ENCODE results near the gene LTB4R2. TPM values are rescaled to one million over a fixed set of nuclear protein-coding genes. Genes with fewer than 3 reads are reported as not detected.

Gene LTB4R2
- total and polyA plus RNA-seq, 11 donors = 0.53 to 3.8 (median 1.6) TPM

- Histone ChIP-seq H3K9me3 (no peaks in the 10 kb centered on the region), H3K36me3 (no peaks in the 10 kb centered on the region), H3K27me3 (peaks cover 0 to 26% (median 0%) of the 10 kb centered on the region in 9 donors), H3K27ac (no peak overlapping the region), H3K4me3 (no peak overlapping the region), H3K4me1 (peaks cover 0 to 13% (median 0%) of the 10 kb centered on the region in 12 donors)
- no peak for DNase-seq
- TF ChIP-seq CTCF (IDR thresholded peaks at IDR 0.05) = no peak
- no peak for TF ChIP-seq POLR2A (IDR thresholded peaks at IDR 0.05)
- no peak for ATAC-seq
- 89 to 94% (median 92%) methylated on average over 7 of the region's 7 CpGs for WGBS, 4 donors
- intact Hi-C loops (cut with DNase I) = no loop called here
Measured at GRCh38 chr14:24355009-24355408, 45.1 kb downstream of the LTB4R2 start.

DNA sequence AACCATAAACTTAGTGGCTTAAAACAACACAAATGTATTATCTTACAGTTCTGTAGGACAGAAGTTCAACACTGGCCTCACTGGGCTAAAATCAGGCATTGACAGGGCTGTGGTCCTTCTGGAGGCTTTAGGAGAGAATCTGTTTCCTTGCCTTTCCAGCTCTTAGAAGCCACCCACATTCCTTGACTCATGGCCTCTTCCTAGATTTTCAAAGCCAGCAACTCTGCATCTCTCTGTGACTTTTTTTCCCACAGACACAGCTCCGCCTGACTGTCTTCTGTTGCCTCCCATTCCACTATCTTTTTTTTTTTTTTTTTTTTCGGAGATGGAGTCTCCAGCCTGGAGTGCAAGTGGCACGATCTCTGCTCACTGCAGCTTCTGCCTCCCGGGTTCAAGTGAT, 46.3 kb downstream of the LTB4R2 start:
- no peak for ATAC-seq
- WGBS, 4 donors = 78 to 95% (median 92%) methylated on average over 4 of the region's 4 CpGs
- no peak overlapping the region for H3K27ac ChIP-seq

GRCh38 chr14:24360281-24360680, 50.3 kb downstream of the LTB4R2 start:
- Histone ChIP-seq H3K4me3 (no peak overlapping the region), H3K4me1 (peaks cover 0 to 6% (median 3%) of the 10 kb centered on the region in 12 donors), H3K36me3 (no peaks in the 10 kb centered on the region), H3K27me3 (peaks cover 0 to 11% (median 0%) of the 10 kb centered on the region in 9 donors), H3K9me3 (no peaks in the 10 kb centered on the region), H3K27ac (no peak overlapping the region)
- 91 to 98% (median 95%) methylated on average over 3 of the region's 3 CpGs for WGBS, 4 donors
- intact Hi-C loops (cut with DNase I) = loop anchor here in 1 of 10 donors (2.0 kb wide), 1 partner anchor 77 kb away; no protein-coding TSS in a partner anchor
- ATAC-seq (no peak), DNase-seq (no peak)
- TF ChIP-seq POLR2A (IDR thresholded peaks at IDR 0.05) = no peak
- no peak for TF ChIP-seq CTCF (IDR thresholded peaks at IDR 0.05)

More for the DNA sequence above, 46.3 kb downstream of the LTB4R2 start:
- H3K27me3 ChIP-seq = peaks cover 0 to 23% (median 0%) of the 10 kb centered on the region in 9 donors
- H3K4me1 ChIP-seq = peaks cover 0 to 13% (median 0%) of the 10 kb centered on the region in 12 donors
- TF ChIP-seq CTCF (IDR thresholded peaks at IDR 0.05) = no peak
- TF ChIP-seq POLR2A (IDR thresholded peaks at IDR 0.05) = no peak
- DNase-seq = no peak
- H3K4me3 ChIP-seq = no peak overlapping the region
- H3K36me3 ChIP-seq = no peaks in the 10 kb centered on the region
- H3K9me3 ChIP-seq = no peaks in the 10 kb centered on the region
- intact Hi-C loops (cut with DNase I) = no loop called here

- no peaks in the 10 kb centered on the region for H3K9me3 ChIP-seq
- H3K27ac ChIP-seq = no peak overlapping the region
- no peak for TF ChIP-seq CTCF (IDR thresholded peaks at IDR 0.05)
- no peak for TF ChIP-seq POLR2A (IDR thresholded peaks at IDR 0.05)
- no peak overlapping the region for H3K4me3 ChIP-seq
- WGBS, 4 donors = 78 to 84% (median 80%) methylated on average over 2 of the region's 2 CpGs
- H3K4me1 ChIP-seq = peaks cover 0 to 17% (median 11%) of the 10 kb centered on the region in 12 donors
- H3K27me3 ChIP-seq = peaks cover 0 to 15% (median under 1%) of the 10 kb centered on the region in 9 donors
- intact Hi-C loops (cut with DNase I) = loop anchor here in 1 of 10 donors (2.0 kb wide), 1 partner anchor 75 kb away; no protein-coding TSS in a partner anchor
- DNase-seq (no peak), ATAC-seq (no peak)
- H3K36me3 ChIP-seq = no peaks in the 10 kb centered on the region
Measured at GRCh38 chr14:24361326-24361725, 51.4 kb downstream of the LTB4R2 start.

Other genes starting within 250 kb of the LTB4R2 start
Only the 30 nearest of the 33 such genes appear.
- gene DCAF11, start 195.4 kb upstream of the LTB4R2 start, total RNA-seq = 100 to 1,000 TPM in 2 of 9 donors, 10 to 100 TPM in 7; 55.1 to 117 (median 75.0) TPM
- 100 to 1,000 TPM in 1 of 2 donors, 10 to 100 TPM in 1; 25.3 to 111 TPM for gene DCAF11, start 195.4 kb upstream of the LTB4R2 start, polyA plus RNA-seq
- 1 to 10 TPM; 1.3 to 2.9 (median 2.1) TPM for gene NRL, start 195.2 kb upstream of the LTB4R2 start, total RNA-seq
- gene NRL, start 195.2 kb upstream of the LTB4R2 start, polyA plus RNA-seq = 1 to 10 TPM; 2.1 to 3.0 TPM
- gene FITM1, start 179.5 kb upstream of the LTB4R2 start, total RNA-seq = 100 to 1,000 TPM in 5 of 9 donors, 10 to 100 TPM in 4; 58.5 to 247 (median 107) TPM
- gene FITM1, start 179.5 kb upstream of the LTB4R2 start, polyA plus RNA-seq = 100 to 1,000 TPM in 1 of 2 donors, 10 to 100 TPM in 1; 43.3 to 276 TPM
- gene PSME1, start 173.9 kb upstream of the LTB4R2 start, total RNA-seq = 100 to 1,000 TPM in 6 of 9 donors, 10 to 100 TPM in 3; 87.3 to 331 (median 110) TPM
- gene PSME1, start 173.9 kb upstream of the LTB4R2 start, polyA plus RNA-seq = 100 to 1,000 TPM; 125 to 164 TPM
- gene EMC9, start 168.5 kb upstream of the LTB4R2 start, total RNA-seq = 10 to 100 TPM in 8 of 9 donors, 1 to 10 TPM in 1; 9.6 to 18.7 (median 13.8) TPM
- 10 to 100 TPM; 20.1 to 30.6 TPM for gene EMC9, start 168.5 kb upstream of the LTB4R2 start, polyA plus RNA-seq
- gene PSME2, start 163.5 kb upstream of the LTB4R2 start, total RNA-seq = 100 to 1,000 TPM in 3 of 9 donors, 10 to 100 TPM in 6; 51.4 to 360 (median 80.8) TPM
- 100 to 1,000 TPM in 1 of 2 donors, 10 to 100 TPM in 1; 90.4 to 222 TPM for gene PSME2, start 163.5 kb upstream of the LTB4R2 start, polyA plus RNA-seq
- gene RNF31, start 162.6 kb upstream of the LTB4R2 start, total RNA-seq = 10 to 100 TPM; 31.6 to 54.2 (median 36.6) TPM
- gene RNF31, start 162.6 kb upstream of the LTB4R2 start, polyA plus RNA-seq = 10 to 100 TPM; 36.4 to 38.3 TPM
- 100 to 1,000 TPM in 1 of 9 donors, 10 to 100 TPM in 8; 23.4 to 169 (median 29.8) TPM for gene IRF9, start 148.9 kb upstream of the LTB4R2 start, total RNA-seq
- 10 to 100 TPM; 26.6 to 30.4 TPM for gene IRF9, start 148.9 kb upstream of the LTB4R2 start, polyA plus RNA-seq
- gene REC8, start 138.1 kb upstream of the LTB4R2 start, total RNA-seq = 10 to 100 TPM in 2 of 9 donors, 1 to 10 TPM in 6, under 1 TPM in 1; 0.32 to 25.3 (median 4.4) TPM
- 1 to 10 TPM; 2.2 to 4.8 TPM for gene REC8, start 138.1 kb upstream of the LTB4R2 start, polyA plus RNA-seq
- 10 to 100 TPM in 8 of 9 donors, 1 to 10 TPM in 1; 9.1 to 25.6 (median 17.2) TPM for gene IPO4, start 121.3 kb upstream of the LTB4R2 start, total RNA-seq
- 10 to 100 TPM in 1 of 2 donors, 1 to 10 TPM in 1; 1.8 to 40.0 TPM for gene IPO4, start 121.3 kb upstream of the LTB4R2 start, polyA plus RNA-seq
- 10 to 100 TPM; 15.4 to 32.3 (median 26.3) TPM for gene TM9SF1, start 114.7 kb upstream of the LTB4R2 start, total RNA-seq
- gene TM9SF1, start 114.7 kb upstream of the LTB4R2 start, polyA plus RNA-seq = 10 to 100 TPM in 1 of 2 donors, 1 to 10 TPM in 1; 6.1 to 52.8 TPM
- under 1 TPM in 1 of 9 donors, not detected in 8; 0.19 TPM for gene TSSK4, start 104.4 kb upstream of the LTB4R2 start, total RNA-seq
- under 1 TPM in 1 of 2 donors, not detected in 1; 0.23 TPM for gene TSSK4, start 104.4 kb upstream of the LTB4R2 start, polyA plus RNA-seq
- 10 to 100 TPM; 20.2 to 42.3 (median 34.5) TPM for gene CHMP4A, start 96.7 kb upstream of the LTB4R2 start, total RNA-seq
- 10 to 100 TPM; 32.1 to 72.8 TPM for gene CHMP4A, start 96.7 kb upstream of the LTB4R2 start, polyA plus RNA-seq
- gene MDP1, start 94.1 kb upstream of the LTB4R2 start, total RNA-seq = 10 to 100 TPM; 12.8 to 22.6 (median 15.5) TPM
- 10 to 100 TPM; 20.8 to 26.5 TPM for gene MDP1, start 94.1 kb upstream of the LTB4R2 start, polyA plus RNA-seq
- gene NEDD8, start 77.8 kb upstream of the LTB4R2 start, total RNA-seq = 100 to 1,000 TPM; 174 to 217 (median 197) TPM
- 100 to 1,000 TPM; 276 to 287 TPM for gene NEDD8, start 77.8 kb upstream of the LTB4R2 start, polyA plus RNA-seq
- gene GMPR2, start 77.2 kb upstream of the LTB4R2 start, total RNA-seq = 10 to 100 TPM; 23.9 to 55.9 (median 32.8) TPM
- 10 to 100 TPM; 26.6 to 28.1 TPM for gene GMPR2, start 77.2 kb upstream of the LTB4R2 start, polyA plus RNA-seq
- 10 to 100 TPM; 34.5 to 58.1 (median 42.6) TPM for gene TINF2, start 67.5 kb upstream of the LTB4R2 start, total RNA-seq
- gene TINF2, start 67.5 kb upstream of the LTB4R2 start, polyA plus RNA-seq = 10 to 100 TPM; 16.1 to 55.4 TPM
- gene TGM1, start 47.0 kb upstream of the LTB4R2 start, total RNA-seq = 10 to 100 TPM in 1 of 9 donors, 1 to 10 TPM in 3, under 1 TPM in 2, not detected in 3; 0.52 to 38.9 (median 1.0) TPM
- gene TGM1, start 47.0 kb upstream of the LTB4R2 start, polyA plus RNA-seq = under 1 TPM; 0.61 to 0.69 TPM
- 10 to 100 TPM; 18.8 to 33.1 (median 26.7) TPM for gene RABGGTA, start 38.5 kb upstream of the LTB4R2 start, total RNA-seq
- 10 to 100 TPM; 26.3 to 29.2 TPM for gene RABGGTA, start 38.5 kb upstream of the LTB4R2 start, polyA plus RNA-seq
- 10 to 100 TPM in 6 of 9 donors, 1 to 10 TPM in 3; 6.3 to 18.1 (median 11.3) TPM for gene DHRS1, start 10.4 kb upstream of the LTB4R2 start, total RNA-seq
- gene DHRS1, start 10.4 kb upstream of the LTB4R2 start, polyA plus RNA-seq = 10 to 100 TPM in 1 of 2 donors, 1 to 10 TPM in 1; 5.5 to 10.7 TPM
- 10 to 100 TPM; 22.1 to 34.0 (median 27.8) TPM for gene NOP9, start 10.3 kb upstream of the LTB4R2 start, total RNA-seq
- gene NOP9, start 10.3 kb upstream of the LTB4R2 start, polyA plus RNA-seq = 10 to 100 TPM; 13.5 to 29.8 TPM
- gene CIDEB, start 2.2 kb upstream of the LTB4R2 start, total RNA-seq = 10 to 100 TPM in 1 of 9 donors, 1 to 10 TPM in 8; 1.7 to 10.1 (median 3.0) TPM
- gene CIDEB, start 2.2 kb upstream of the LTB4R2 start, polyA plus RNA-seq = 1 to 10 TPM; 2.6 to 3.2 TPM
- gene LTB4R, start 1.4 kb downstream of the LTB4R2 start, total RNA-seq = 1 to 10 TPM in 8 of 9 donors, under 1 TPM in 1; 0.92 to 8.8 (median 1.7) TPM
- gene LTB4R, start 1.4 kb downstream of the LTB4R2 start, polyA plus RNA-seq = 1 to 10 TPM; 1.2 to 2.2 TPM
- 10 to 100 TPM; 20.7 to 47.5 (median 27.5) TPM for gene ADCY4, start 24.9 kb downstream of the LTB4R2 start, total RNA-seq
- 10 to 100 TPM; 21.9 to 40.4 TPM for gene ADCY4, start 24.9 kb downstream of the LTB4R2 start, polyA plus RNA-seq
- gene RIPK3, start 29.9 kb downstream of the LTB4R2 start, total RNA-seq = 10 to 100 TPM in 1 of 9 donors, 1 to 10 TPM in 6, under 1 TPM in 2; 0.75 to 10.5 (median 3.0) TPM
- 1 to 10 TPM; 4.0 to 4.4 TPM for gene RIPK3, start 29.9 kb downstream of the LTB4R2 start, polyA plus RNA-seq
- 10 to 100 TPM in 7 of 9 donors, 1 to 10 TPM in 2; 6.5 to 19.1 (median 11.7) TPM for gene NFATC4, start 58.0 kb downstream of the LTB4R2 start, total RNA-seq
- gene NFATC4, start 58.0 kb downstream of the LTB4R2 start, polyA plus RNA-seq = 10 to 100 TPM; 12.5 to 23.0 TPM
- 10 to 100 TPM in 1 of 9 donors, 1 to 10 TPM in 8; 3.7 to 10.0 (median 7.5) TPM for gene NYNRIN, start 88.9 kb downstream of the LTB4R2 start, total RNA-seq
- gene NYNRIN, start 88.9 kb downstream of the LTB4R2 start, polyA plus RNA-seq = 1 to 10 TPM; 3.6 to 6.7 TPM
- 1 to 10 TPM in 5 of 9 donors, under 1 TPM in 4; 0.38 to 4.9 (median 1.0) TPM for gene CBLN3, start 119.5 kb downstream of the LTB4R2 start, total RNA-seq
- gene CBLN3, start 119.5 kb downstream of the LTB4R2 start, polyA plus RNA-seq = under 1 TPM; 0.72 to 0.80 TPM
- 10 to 100 TPM; 16.9 to 33.4 (median 20.1) TPM for gene KHNYN, start 119.8 kb downstream of the LTB4R2 start, total RNA-seq
- 10 to 100 TPM; 15.6 to 34.5 TPM for gene KHNYN, start 119.8 kb downstream of the LTB4R2 start, polyA plus RNA-seq
- gene SDR39U1, start 132.6 kb downstream of the LTB4R2 start, total RNA-seq = 10 to 100 TPM; 58.6 to 74.6 (median 60.5) TPM
- 100 to 1,000 TPM in 1 of 2 donors, 10 to 100 TPM in 1; 68.4 to 109 TPM for gene SDR39U1, start 132.6 kb downstream of the LTB4R2 start, polyA plus RNA-seq

All from heart left ventricle (tissue), 16 donors.